CD4-positive, alpha-beta T cell treated with Interleukin-6 at 100 ng/mL for 8 hours (primary cell): ENCODE measurements around the gene SMCR8.
"Not testable (repeated sequence)": the region's sequence is repeated elsewhere in the genome, so short reads cannot be mapped to it uniquely, and the experiment has no call there.

Source experiments
- DNase-seq: peaks from one replicate; pipeline ENCODE4 v3.0.0-alpha.2; 2020; ENCODE audit warnings: mixed read lengths, low spot score

Gene SMCR8

GRCh38 chr17:18361837-18362697 lies 47.0 kb downstream of the SMCR8 start:
- no peak for DNase-seq

- DNase-seq: no peak
Measured at GRCh38 chr17:18362698-18363100, 47.6 kb downstream of the SMCR8 start.

GRCh38 chr17:18363101-18364049 lies 48.3 kb downstream of the SMCR8 start, which contains the start of gene SHMT1:
TSS of gene SHMT1 (minus strand) at chr17:18363550. CDS start at chr17:18355981, 7,569 bp downstream.
- DNase-seq: peak; percentile 89

GRCh38 chr17:18364166-18364565 lies 49.1 kb downstream of the SMCR8 start:
- no peak for DNase-seq

- no peak for DNase-seq
Measured at GRCh38 chr17:18368946-18369345, 53.9 kb downstream of the SMCR8 start.

- DNase-seq: no peak
Measured at GRCh38 chr17:18370761-18371160, 55.7 kb downstream of the SMCR8 start.

GRCh38 chr17:18371455-18371854 lies 56.4 kb downstream of the SMCR8 start:
- no peak for DNase-seq

- DNase-seq: not testable (repeated sequence)
Measured at GRCh38 chr17:18373181-18373580, 58.1 kb downstream of the SMCR8 start.

- no peak for DNase-seq
Measured at GRCh38 chr17:18374216-18374615, 59.1 kb downstream of the SMCR8 start.
